Astrocyte of the hippocampus (primary cell): ENCODE data around the gene SBNO2.

Experiments used
- DNase-seq: peaks from one replicate; pipeline ENCODE4 v3.0.0; 2011; ENCODE audit warnings: low read depth, low spot score

SBNO2 gene

GRCh38 chr19:1063030-1063908 is 110.8 kb downstream of the SBNO2 start:
- DNase-seq = no peak

GRCh38 chr19:1062387-1063029 is 111.6 kb downstream of the SBNO2 start:
- no peak for DNase-seq

GRCh38 chr19:1061987-1062386 is 112.1 kb downstream of the SBNO2 start:
- no peak for DNase-seq

- no peak for DNase-seq
Observed at GRCh38 chr19:1060689-1061088, 113.4 kb downstream of the SBNO2 start.

GRCh38 chr19:1058112-1058511 is 116.0 kb downstream of the SBNO2 start:
- DNase-seq = no peak
